Epithelial cell of proximal tubule (primary cell): Measurements from ENCODE around the gene SLC23A3. TPM values are rescaled to one million over a fixed set of nuclear protein-coding genes. Genes with fewer than 3 reads are reported as not detected.

Source experiments
- DNase-seq: peaks from one replicate; pipeline ENCODE4 v3.0.0-alpha.2; 2011; ENCODE audit warnings: low read depth
- H3K4me3 ChIP-seq: 2 replicates; pipeline ENCODE4 v1.5.1; 2011; ENCODE audit warnings: low read depth, mild to moderate bottlenecking, low read length
- CTCF ChIP-seq: conservative IDR thresholded peaks from 2 replicates; pipeline ENCODE4 v1.5.1; 2012; ENCODE audit warnings: low read depth, mild to moderate bottlenecking, low read length
- total RNA-seq: library from RNA; depleted of rRNA; stranded (reverse); fragments of >200 nt; gene quantifications from 2 replicates; pipeline ENCODE4 v1.2.3, GENCODE V29; 2015

The SLC23A3 gene
- total RNA-seq, 1 donor from 2014 or later: 0.06 TPM

- TF ChIP-seq CTCF: no peak
- no peak for DNase-seq
These were observed 6.7 kb downstream of the SLC23A3 start for GRCh38 chr2:219163156-219163555.

GRCh38 chr2:219161097-219161496, 8.7 kb downstream of the SLC23A3 start:
- no peak for DNase-seq
- peak overlapping the region; percentile 77 for H3K4me3 ChIP-seq
- TF ChIP-seq CTCF: no peak

More at GRCh38 chr2:219163156-219163555, 6.7 kb downstream of the SLC23A3 start:
- H3K4me3 ChIP-seq: no peak overlapping the region

- H3K4me3 ChIP-seq: peak within 1 kb of the TSS; percentile 77
- DNase-seq: no peak
- TF ChIP-seq CTCF: peak; percentile 93
These were observed 9.4 kb downstream of the SLC23A3 start, which contains the start of gene NHEJ1 for GRCh38 chr2:219160186-219161017. NHEJ1 (minus strand) TSS chr2:219160815; CDS start chr2:219158362, 2,453 bp downstream.

GRCh38 chr2:219159771-219160185, 10.1 kb downstream of the SLC23A3 start:
- TF ChIP-seq CTCF: no peak
- peak overlapping the region; percentile 77 for H3K4me3 ChIP-seq
- no peak for DNase-seq

GRCh38 chr2:219158586-219158985, 11.2 kb downstream of the SLC23A3 start:
- TF ChIP-seq CTCF: no peak
- DNase-seq: no peak
- H3K4me3 ChIP-seq: no peak overlapping the region

GRCh38 chr2:219158025-219158424, 11.8 kb downstream of the SLC23A3 start:
- no peak for TF ChIP-seq CTCF
- DNase-seq: no peak
- no peak overlapping the region for H3K4me3 ChIP-seq

- no peak for DNase-seq
- no peak overlapping the region for H3K4me3 ChIP-seq
- TF ChIP-seq CTCF: no peak
These were observed 12.4 kb downstream of the SLC23A3 start for GRCh38 chr2:219157396-219157795.
